ENCODE results near the gene ZSCAN22.

ZSCAN22 gene

GRCh38 chr19:58353717-58354477, 27.1 kb downstream of the ZSCAN22 start:
- DNase-seq (ENCODE audit: low spot score), result no peak
- in situ Hi-C loops (cut with MboI; ENCODE audit: low sequenced_read_pairs, unreplicated experiment), result no loop called here
- TF ChIP-seq CTCF (IDR thresholded peaks at IDR 0.05; ENCODE audit: borderline replicate concordance, control extremely low read depth, extremely low read depth, insufficient read depth, missing control alignments), result no peak

GRCh38 chr19:58354478-58355030, 27.8 kb downstream of the ZSCAN22 start:
- in situ Hi-C loops (cut with MboI; ENCODE audit: low sequenced_read_pairs, unreplicated experiment), result no loop called here
- no peak for TF ChIP-seq CTCF (IDR thresholded peaks at IDR 0.05; ENCODE audit: borderline replicate concordance, control extremely low read depth, extremely low read depth, insufficient read depth, missing control alignments)

GRCh38 chr19:58355215-58355796, 28.5 kb downstream of the ZSCAN22 start:
- DNase-seq (ENCODE audit: low spot score), result no peak
- no peak for TF ChIP-seq CTCF (IDR thresholded peaks at IDR 0.05; ENCODE audit: borderline replicate concordance, control extremely low read depth, extremely low read depth, insufficient read depth, missing control alignments)
- in situ Hi-C loops (cut with MboI; ENCODE audit: low sequenced_read_pairs, unreplicated experiment), result no loop called here

More at GRCh38 chr19:58354478-58355030, 27.8 kb downstream of the ZSCAN22 start:
- no peak for DNase-seq (ENCODE audit: low spot score)

- DNase-seq (ENCODE audit: low spot score), result peak; percentile 64
- no peak for TF ChIP-seq CTCF (IDR thresholded peaks at IDR 0.05; ENCODE audit: borderline replicate concordance, control extremely low read depth, extremely low read depth, insufficient read depth, missing control alignments)
- in situ Hi-C loops (cut with MboI; ENCODE audit: low sequenced_read_pairs, unreplicated experiment), result no loop called here
These were observed 29.3 kb downstream of the ZSCAN22 start for GRCh38 chr19:58355908-58356765.

- in situ Hi-C loops (cut with MboI; ENCODE audit: low sequenced_read_pairs, unreplicated experiment), result no loop called here
- DNase-seq (ENCODE audit: low spot score), result no peak
- no peak for TF ChIP-seq CTCF (IDR thresholded peaks at IDR 0.05; ENCODE audit: borderline replicate concordance, control extremely low read depth, extremely low read depth, insufficient read depth, missing control alignments)
These were observed 30.1 kb downstream of the ZSCAN22 start for GRCh38 chr19:58356766-58357480.
